SK-N-SH (cell line): Measurements from ENCODE around the gene MVP. TPM values are rescaled to one million over a fixed set of nuclear protein-coding genes. Genes with fewer than 3 reads are reported as not detected.

ENCODE experiments used
- CTCF ChIA-PET: fragments of 300-600, 350-600 bp; formaldehyde crosslinking; extraction: SDS; loops from one replicate; lab custom pipeline; 2021; lab: Yijun Ruan, JAX
- POLR2A ChIA-PET: fragments of 350-600 bp; sonication (Branson Sonifier 250); formaldehyde crosslinking; extraction: SDS; loops from one replicate; lab custom pipeline; 2020; ENCODE audit warnings: antibody characterized with exemption, inconsistent platforms; lab: Yijun Ruan, JAX
- DNase-seq: peaks from one replicate; pipeline ENCODE4 v3.0.0; 2012
- H2AFZ ChIP-seq: fragments of 200-600 bp; sonication (generic); 2 replicates; pipeline ENCODE4 v1.8.1; 2016; ENCODE audit warnings: antibody characterized with exemption, mild to moderate bottlenecking, low read depth
- H3F3A ChIP-seq: fragments of 200-600 bp; sonication (generic); replicated peaks from 2 replicates; pipeline ENCODE3; 2016; ENCODE audit warnings: antibody characterized with exemption, mild to moderate bottlenecking; ENCODE audit not compliant: insufficient read depth
- H3K27ac ChIP-seq, 2 experiments: fragments of 200-500 bp in 1 of 2; fragments of 200-600 bp in 1 of 2; sonication (Bioruptor generic) in 1 of 2; sonication (generic), shearing (Covaris generic) in 1 of 2; 2 replicates each; pipeline versions ENCODE4 v1.5.1 to v1.6.1; 2014 to 2016; ENCODE audit warnings: low read depth in 2 of 2, inconsistent platforms in 1 of 2, low read length in 1 of 2, mild to moderate bottlenecking in 1 of 2, mixed read lengths in 1 of 2
- H3K27me3 ChIP-seq: fragments of 200-600 bp; sonication (generic), shearing (Covaris generic); 2 replicates; pipeline ENCODE4 v1.6.1; 2016; ENCODE audit warnings: mixed run types; ENCODE audit not compliant: insufficient read depth
- H3K36me3 ChIP-seq, 2 experiments: fragments of 200-500 bp in 1 of 2; fragments of 200-600 bp in 1 of 2; sonication (Bioruptor generic) in 1 of 2; sonication (generic) in 1 of 2; replicated peaks in 1 of 2; 2 replicates each; pipeline versions ENCODE3 to v1.5.1; 2014 to 2016; ENCODE audit warnings: low read length in 1 of 2, mild to moderate bottlenecking in 1 of 2; ENCODE audit not compliant: insufficient read depth in 2 of 2, control insufficient read depth in 1 of 2
- H3K4me1 ChIP-seq, 2 experiments: fragments of 200-500 bp in 1 of 2; fragments of 200-600 bp in 1 of 2; sonication (Bioruptor generic) in 1 of 2; sonication (generic), shearing (Covaris generic) in 1 of 2; 2 replicates each; pipeline versions ENCODE4 v1.5.1 to v1.6.1; 2014 to 2016; ENCODE audit warnings: low read depth in 1 of 2, low read length in 1 of 2, mixed run types in 1 of 2; ENCODE audit not compliant: insufficient read depth in 2 of 2, control insufficient read depth in 1 of 2
- H3K4me2 ChIP-seq: fragments of 200-600 bp; sonication (generic), shearing (Covaris generic); 2 replicates; pipeline ENCODE4 v1.6.1; 2017; ENCODE audit warnings: mixed run types
- H3K4me3 ChIP-seq, 2 experiments: fragments of 200-500 bp in 1 of 2; fragments of 200-600 bp in 1 of 2; sonication (Bioruptor generic) in 1 of 2; sonication (generic), shearing (Covaris generic) in 1 of 2; 2 replicates each; pipeline versions ENCODE4 v1.5.1 to v1.8.1; 2014 to 2016; ENCODE audit warnings: low read depth in 2 of 2, inconsistent platforms in 1 of 2, low read length in 1 of 2, mild to moderate bottlenecking in 1 of 2, mixed read lengths in 1 of 2, moderate library complexity in 1 of 2
- H3K79me2 ChIP-seq: fragments of 200-600 bp; sonication (generic); 2 replicates; pipeline ENCODE4 v1.8.1; 2017; ENCODE audit warnings: mild to moderate bottlenecking; ENCODE audit not compliant: insufficient read depth
- H3K9ac ChIP-seq: fragments of 200-600 bp; sonication (generic); 2 replicates; pipeline ENCODE4 v1.6.1; 2017; ENCODE audit warnings: mixed run types
- H3K9me2 ChIP-seq: fragments of 200-600 bp; sonication (generic); 2 replicates; pipeline ENCODE4 v1.6.1; 2017; ENCODE audit warnings: mixed run types
- H3K9me3 ChIP-seq: fragments of 200-600 bp; sonication (generic); 2 replicates; pipeline ENCODE4 v1.6.1; 2017; ENCODE audit warnings: mixed run types, mild to moderate bottlenecking, moderate library complexity
- H4K20me1 ChIP-seq: fragments of 200-600 bp; sonication (generic); 2 replicates; pipeline ENCODE4 v1.6.1; 2017; ENCODE audit warnings: mild to moderate bottlenecking, mixed run types; ENCODE audit not compliant: insufficient read depth
- CHD2 ChIP-seq: fragments of 150-350 bp; IDR thresholded peaks from 2 replicates; pipeline ENCODE4 v1.6.1; 2018; ENCODE audit warnings: low read length; ENCODE audit not compliant: partially characterized antibody
- CTCF ChIP-seq: fragments of 200-600 bp; sonication (generic); IDR thresholded peaks from 2 replicates; pipeline ENCODE4 v1.6.1; 2017; ENCODE audit warnings: antibody characterized with exemption, mild to moderate bottlenecking, moderate library complexity
- ELF1 ChIP-seq: IDR thresholded peaks from 2 replicates; pipeline ENCODE4 v1.4.0; 2012
- EZH2phosphoT487 ChIP-seq: fragments of 200-600 bp; sonication (generic); IDR thresholded peaks from 2 replicates; pipeline ENCODE4 v1.6.1; 2017; ENCODE audit warnings: low read depth, mixed run types, mild to moderate bottlenecking, antibody characterized with exemption, moderate library complexity, borderline replicate concordance
- FOSL2 ChIP-seq: IDR thresholded peaks from 2 replicates; pipeline ENCODE4 v1.4.0; 2012; ENCODE audit warnings: low read depth, mild to moderate bottlenecking, moderate library complexity, borderline replicate concordance
- FOXJ3 ChIP-seq: sonication (generic); formaldehyde crosslinking; IDR thresholded peaks from 2 replicates; pipeline ENCODE4 v1.5.1; 2020; ENCODE audit warnings: mild to moderate bottlenecking, missing genetic modification reagents
- FOXM1 ChIP-seq: IDR thresholded peaks from 2 replicates; pipeline ENCODE4 v1.4.0; 2012; ENCODE audit warnings: low read depth, mild to moderate bottlenecking
- GABPA ChIP-seq: IDR thresholded peaks from 2 replicates; pipeline ENCODE4 v1.4.0; 2012; ENCODE audit warnings: low read depth, mild to moderate bottlenecking
- IRF3 ChIP-seq: fragments of 150-350 bp; IDR thresholded peaks from 2 replicates; pipeline ENCODE4 v1.6.1; 2016; ENCODE audit warnings: mild to moderate bottlenecking, low read depth, low read length
- NRF1 ChIP-seq: IDR thresholded peaks from 2 replicates; pipeline ENCODE4 v1.6.1; 2012; ENCODE audit warnings: low read depth, mild to moderate bottlenecking, low read length
- PBX3 ChIP-seq: IDR thresholded peaks from 2 replicates; pipeline ENCODE4; 2012
- POLR2AphosphoS5 ChIP-seq: IDR thresholded peaks from 2 replicates; pipeline ENCODE4 v1.6.1; 2012; ENCODE audit warnings: low read depth, low read length
- RAD21 ChIP-seq: IDR thresholded peaks from 2 replicates; pipeline ENCODE4 v1.6.1; 2012; ENCODE audit warnings: mild to moderate bottlenecking, low read length
- RFX5 ChIP-seq: IDR thresholded peaks from 2 replicates; pipeline ENCODE4 v1.6.1; 2012; ENCODE audit warnings: mild to moderate bottlenecking, improper control_type of control experiment, low read length
- RXRA ChIP-seq: IDR thresholded peaks from 2 replicates; pipeline ENCODE4 v1.4.0; 2012; ENCODE audit warnings: low read depth, mild to moderate bottlenecking, borderline replicate concordance
- SMC3 ChIP-seq: IDR thresholded peaks from 2 replicates; pipeline ENCODE4 v1.6.1; 2012; ENCODE audit warnings: low read depth, low read length, improper control_type of control experiment
- TAF1 ChIP-seq: IDR thresholded peaks from 2 replicates; pipeline ENCODE4 v1.6.1; 2012; ENCODE audit warnings: low read depth, mild to moderate bottlenecking, low read length, moderate library complexity, borderline replicate concordance
- USF1 ChIP-seq: IDR thresholded peaks from 2 replicates; pipeline ENCODE4 v1.4.0; 2012; ENCODE audit warnings: low read depth, borderline replicate concordance
- WGBS: methylation state at CpG from one replicate; pipeline ENCODE4 v1.1.6; 2017; ENCODE audit warnings: low lambda C conversion rate; 5-methylcytosine and 5-hydroxymethylcytosine counted together
- polyA plus RNA-seq, 3 experiments: library from polyadenylated mRNA; depleted of rRNA; stranded (reverse); fragments of >200 nt; gene quantifications; 2 replicates each; pipeline ENCODE4 v1.2.3, GENCODE V29; 2012

MVP gene
- polyA plus RNA-seq, 1 of the 3 experiments (the other 2 are of a cell fraction): 222 TPM

- Histone ChIP-seq H4K20me1 (no peaks in the 10 kb centered on the region), H3K27ac (no peak overlapping the region), H3K4me1 (no peaks in the 10 kb centered on the region), H2AFZ (no peak overlapping the region), H3K9ac (no peak overlapping the region), H3K4me3 (no peak overlapping the region; a peak in 1 of 4 replicates), H3K27me3 (no peaks in the 10 kb centered on the region), H3K9me3 (no peaks in the 10 kb centered on the region), H3K79me2 (no peaks in the 10 kb centered on the region), H3K9me2 (no peaks in the 10 kb centered on the region), H3K4me2 (no peak overlapping the region), H3K36me3 (peaks cover 19% of the 10 kb centered on the region in 2 experiments), H3F3A (peaks cover 30% of the 10 kb centered on the region)
- 80% methylated on average over 8 of the region's 15 CpGs for WGBS
- peak; percentile 83 for DNase-seq
- POLR2A ChIA-PET: interaction anchor here (0.6 to 1.2 kb wide), 6 partner anchors 20 to 59 kb away, joined by 3 read pairs; partner anchors contain the start of genes MAZ and PAGR1
- TF ChIP-seq CTCF (peak; percentile 89), ELF1 (no peak), RAD21 (peak; percentile 70), RXRA (no peak), CHD2 (peak; percentile 27), EZH2phosphoT487 (no peak), GABPA (no peak), RFX5 (no peak), POLR2AphosphoS5 (no peak), SMC3 (peak; percentile 78), NRF1 (no peak)
- CTCF ChIA-PET: interaction anchor here (0.6 to 5.9 kb wide), 38 partner anchors 8 to 185 kb away, joined by 3 to 129 read pairs (median 4); partner anchors contain the start of genes C16orf92, CDIPT, KIF22 and MAZ
These were observed 28.4 kb downstream of the MVP start for GRCh38 chr16:29848420-29849297.

- WGBS: 86% methylated on average over 5 of the region's 5 CpGs
- H3K4me2 ChIP-seq: no peak overlapping the region
- no peaks in the 10 kb centered on the region for H3K4me1 ChIP-seq
- no peaks in the 10 kb centered on the region for H3K9me2 ChIP-seq
- no peaks in the 10 kb centered on the region for H3K27me3 ChIP-seq
- H3K79me2 ChIP-seq: no peaks in the 10 kb centered on the region
- ChIA-PET CTCF (interaction anchor here (0.9 to 5.9 kb wide), 12 partner anchors 9 to 156 kb away, joined by 3 to 129 read pairs (median 10); partner anchors contain the start of genes KIF22, MVP, PAGR1 and PRRT2), POLR2A (no interaction called here)
- H3K9ac ChIP-seq: no peak overlapping the region
- no peaks in the 10 kb centered on the region for H3K9me3 ChIP-seq
- DNase-seq: no peak
- H4K20me1 ChIP-seq: no peaks in the 10 kb centered on the region
- H3K36me3 ChIP-seq: peaks cover 15 to 16% of the 10 kb centered on the region in 2 experiments
- H3F3A ChIP-seq: peaks cover 30% of the 10 kb centered on the region
- H3K4me3 ChIP-seq: no peak overlapping the region
- TF ChIP-seq TAF1: no peak
- no peak for TF ChIP-seq EZH2phosphoT487
- no peak for TF ChIP-seq PBX3
- TF ChIP-seq FOXJ3 (CRISPR knock-in tag): no peak
- TF ChIP-seq FOSL2: no peak
- TF ChIP-seq FOXM1: no peak
- TF ChIP-seq IRF3: no peak
- no peak for TF ChIP-seq USF1
- no peak overlapping the region for H3K27ac ChIP-seq
- H2AFZ ChIP-seq: no peak overlapping the region
These were observed 29.2 kb downstream of the MVP start for GRCh38 chr16:29849505-29849904.
